CD4-positive, alpha-beta T cell treated with Interleukin-10 for 1 hour (primary cell): Measurements from ENCODE around the gene SLC37A3.

Experiments
- DNase-seq: peaks from one replicate; pipeline ENCODE4 v3.0.0-alpha.2; 2020

The SLC37A3 gene

DNA sequence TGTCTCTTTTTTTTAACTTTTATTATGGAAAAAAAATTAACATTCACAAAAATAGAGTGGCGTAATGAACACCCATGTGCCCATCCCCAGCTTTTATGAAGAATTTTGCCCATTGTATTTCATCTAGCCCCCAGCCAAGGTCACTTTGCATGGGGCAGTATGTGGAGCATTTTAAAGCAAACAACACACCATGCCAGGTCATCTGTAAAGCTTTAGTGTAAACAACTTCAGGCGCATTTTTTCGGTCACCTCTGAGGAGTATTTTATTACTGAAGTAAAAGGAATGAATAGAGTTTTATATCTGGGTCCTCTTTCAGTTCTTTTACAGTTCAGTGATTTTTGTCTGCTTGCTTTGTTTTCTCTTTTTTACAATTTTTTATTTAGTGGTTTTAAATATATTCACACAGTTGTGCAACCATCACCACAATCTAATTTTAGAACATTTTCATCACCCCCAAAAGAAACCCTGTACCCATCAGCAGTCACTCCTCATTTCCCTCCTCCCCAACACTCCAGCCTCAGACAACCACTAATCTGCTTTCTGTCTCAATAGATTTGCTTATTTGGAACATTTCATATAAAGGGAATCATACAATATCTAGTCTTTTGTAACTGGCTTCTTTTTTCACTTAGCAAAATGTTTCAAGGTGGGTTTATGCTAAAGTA, 87.9 kb downstream of the SLC37A3 start:
- DNase-seq: no peak

DNA sequence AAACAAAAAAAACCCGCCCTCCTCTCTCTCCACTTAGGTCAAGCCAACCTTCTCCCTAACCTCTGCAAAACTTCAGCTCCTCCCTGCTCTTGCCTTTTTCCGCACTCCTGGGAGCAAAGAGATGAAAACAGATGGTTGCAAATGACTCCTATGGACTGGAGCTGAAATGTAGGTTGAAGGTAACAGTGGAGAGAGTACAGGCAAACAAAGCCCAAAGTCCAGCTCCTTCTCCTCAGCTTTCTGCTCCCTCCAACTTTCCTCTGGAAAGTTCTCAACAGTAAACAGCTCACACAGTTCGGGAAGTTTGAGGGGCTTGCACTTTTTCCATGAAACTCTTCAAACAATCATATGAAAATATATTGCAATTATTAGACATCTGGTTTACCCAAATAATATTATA, 90.3 kb downstream of the SLC37A3 start:
- DNase-seq: no peak

DNA sequence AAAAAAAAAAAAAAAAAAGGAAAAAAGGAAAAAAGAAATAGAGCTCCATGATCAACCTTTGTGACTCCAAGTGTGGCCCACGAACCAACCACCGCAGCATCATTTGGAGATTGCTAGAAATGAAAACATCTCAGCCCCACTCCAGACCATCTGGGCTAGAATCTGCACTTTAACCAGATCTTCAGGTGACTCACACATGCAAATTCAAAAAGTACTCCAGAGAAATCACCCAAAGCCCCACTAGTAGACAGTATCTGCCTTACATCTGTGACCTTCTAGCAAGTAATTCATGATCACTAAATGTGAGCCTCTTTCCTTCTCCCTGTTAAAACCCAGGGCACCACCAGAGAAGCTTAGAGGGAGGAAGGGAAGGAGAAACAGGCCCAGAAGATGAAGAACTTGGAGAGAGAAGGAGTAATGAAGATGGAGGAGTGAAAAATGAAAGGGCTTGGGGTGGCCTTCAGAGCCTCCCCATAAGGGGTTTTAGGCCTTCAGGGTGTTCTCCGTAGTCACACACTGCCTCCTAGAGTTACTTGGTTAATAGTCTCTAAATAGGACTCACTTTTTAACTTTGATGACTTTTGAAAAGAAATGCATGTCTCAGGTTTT, 94.0 kb downstream of the SLC37A3 start:
- DNase-seq: peak; percentile 70

DNA sequence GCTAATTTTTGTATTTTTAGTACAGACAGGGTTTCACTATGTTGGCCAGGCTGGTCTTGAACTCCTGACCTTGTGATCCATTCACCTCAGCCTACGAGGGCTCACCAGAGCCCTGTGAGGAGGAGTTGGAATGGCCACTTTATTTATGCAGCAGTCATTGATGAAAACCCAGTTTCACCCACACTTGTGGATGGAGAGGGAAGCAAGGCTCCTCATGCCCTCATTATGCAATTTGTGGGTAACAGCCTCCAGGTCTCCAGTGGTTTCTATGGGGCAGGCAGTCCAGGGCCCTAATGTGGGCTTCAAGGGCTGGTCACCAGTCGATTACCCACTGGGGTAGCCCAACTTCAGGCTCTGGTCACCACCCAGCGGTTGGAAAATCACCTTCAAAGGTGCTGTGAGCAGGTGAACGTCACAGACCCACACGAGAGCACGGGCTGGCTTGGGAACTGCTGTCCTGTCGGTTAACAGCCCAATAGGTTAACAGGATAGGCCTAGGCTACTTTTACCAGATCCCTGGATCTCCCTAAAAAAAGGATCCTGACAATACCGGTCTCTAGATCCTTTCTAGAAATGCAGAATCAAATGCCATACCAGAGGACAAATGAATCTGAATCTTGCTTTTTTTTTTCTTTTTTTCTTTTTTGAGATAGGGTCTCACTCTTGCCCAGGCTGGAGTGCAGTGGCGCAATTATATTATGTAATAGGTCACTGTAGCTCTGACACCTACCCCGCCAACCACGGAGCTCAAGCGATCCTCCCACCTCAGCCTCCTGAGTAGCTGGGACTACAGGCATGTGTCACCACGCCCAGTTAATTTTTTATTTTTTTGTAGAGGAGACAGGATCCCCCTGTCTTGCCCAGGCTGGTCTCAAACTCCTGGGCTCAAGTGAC, 97.8 kb downstream of the SLC37A3 start:
- no peak for DNase-seq

DNA sequence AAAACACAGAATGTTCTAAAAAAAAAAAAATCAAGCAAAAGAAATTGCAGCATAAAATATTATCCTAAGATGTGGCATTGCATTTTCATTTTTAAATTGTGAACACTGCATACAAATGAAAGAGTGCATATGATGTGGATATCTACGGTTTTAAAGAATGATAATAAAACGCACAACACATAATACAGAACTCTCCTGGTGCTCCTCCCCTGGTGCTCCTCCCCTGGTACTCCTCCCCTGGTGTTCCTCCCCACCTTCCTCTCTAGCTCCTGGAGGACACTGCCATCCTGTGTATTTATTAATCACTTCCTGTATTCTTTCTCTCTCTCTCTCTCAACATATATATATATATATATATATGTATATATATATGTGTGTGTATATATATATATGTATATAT, 100.1 kb downstream of the SLC37A3 start:
- no peak for DNase-seq

DNA sequence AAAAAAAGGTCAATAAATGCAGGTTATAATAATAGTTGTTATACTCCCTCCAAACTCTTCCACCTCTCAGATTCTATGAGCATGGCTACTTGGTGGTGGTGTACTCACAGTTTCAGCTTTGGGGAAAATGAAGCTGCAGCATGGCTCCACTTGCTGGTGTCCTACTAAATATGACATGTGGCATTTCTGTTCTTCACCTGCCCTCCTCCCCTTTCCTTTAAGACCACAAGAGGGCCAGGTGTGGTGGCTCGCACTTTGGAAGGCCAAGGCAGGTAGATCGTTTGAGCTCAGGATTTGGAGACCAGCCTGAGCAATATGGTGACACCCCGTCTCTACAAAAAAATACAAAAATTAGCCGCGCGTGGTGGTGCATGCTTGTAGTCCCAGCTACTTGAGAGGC, 101.1 kb downstream of the SLC37A3 start:
- peak; percentile 9 for DNase-seq

DNA sequence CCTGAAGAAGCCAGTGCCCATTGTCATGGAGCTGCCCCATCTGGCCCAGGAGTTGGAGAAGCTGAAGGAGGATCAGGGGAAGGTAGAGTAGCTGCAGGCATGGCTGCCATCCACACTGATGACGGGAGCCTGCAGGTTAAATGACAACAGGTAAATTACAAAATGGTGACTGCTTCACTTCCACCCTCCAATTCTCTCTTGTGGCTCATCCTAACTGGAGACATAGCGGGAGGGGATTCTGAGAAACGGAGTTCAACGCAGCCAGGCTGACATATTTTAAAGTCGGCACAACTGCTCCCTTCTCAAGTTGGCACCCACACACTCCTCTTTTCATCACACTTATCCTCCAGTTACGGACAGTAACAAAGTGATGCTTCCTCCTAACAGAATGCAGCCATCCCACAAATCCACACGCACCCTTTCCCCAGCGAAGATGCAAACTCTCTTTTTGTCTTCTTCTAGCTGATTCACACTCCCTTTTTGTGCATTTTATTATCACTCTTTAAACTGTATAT, 103.0 kb downstream of the SLC37A3 start:
- no peak for DNase-seq

DNA sequence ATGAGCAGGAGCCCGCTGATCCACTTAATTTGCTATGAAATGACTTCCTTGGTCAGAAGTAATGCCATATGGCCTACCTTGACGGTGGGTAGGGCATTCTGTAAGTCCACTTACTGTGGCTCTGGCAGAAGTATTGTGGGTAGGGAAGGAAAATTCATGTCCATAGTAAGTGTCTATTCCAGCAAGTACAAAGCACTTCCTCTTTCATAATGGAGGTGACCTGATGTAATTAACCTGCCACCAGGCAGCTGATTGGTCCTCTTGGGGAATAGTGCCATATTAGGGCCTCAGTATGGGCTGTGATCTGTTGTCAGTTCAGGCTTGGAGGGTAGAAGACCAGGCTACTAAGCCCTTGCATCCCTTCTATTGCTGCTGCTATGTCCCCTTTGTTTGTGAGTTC, 103.9 kb downstream of the SLC37A3 start:
- DNase-seq: no peak

DNA sequence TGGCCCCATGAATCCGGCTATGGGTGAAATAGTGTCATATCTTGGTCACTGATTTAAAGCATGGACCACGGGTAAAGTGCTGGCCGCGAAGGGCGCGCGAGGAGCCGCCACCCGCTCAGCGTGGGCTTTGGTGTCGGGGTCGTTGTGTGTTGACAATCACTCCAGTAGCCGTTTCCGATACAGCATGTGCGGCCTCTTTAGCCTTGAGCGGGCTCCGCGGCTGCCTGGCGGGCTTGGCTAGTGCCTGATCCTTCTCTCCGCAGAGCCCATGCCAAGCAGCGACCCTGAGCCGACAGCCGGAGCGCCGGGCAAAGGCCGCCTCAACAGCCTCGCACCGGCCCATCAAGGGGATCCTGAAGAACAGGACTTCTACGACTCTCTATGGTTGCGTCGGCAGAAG, 105.9 kb downstream of the SLC37A3 start:
- no peak for DNase-seq

DNA sequence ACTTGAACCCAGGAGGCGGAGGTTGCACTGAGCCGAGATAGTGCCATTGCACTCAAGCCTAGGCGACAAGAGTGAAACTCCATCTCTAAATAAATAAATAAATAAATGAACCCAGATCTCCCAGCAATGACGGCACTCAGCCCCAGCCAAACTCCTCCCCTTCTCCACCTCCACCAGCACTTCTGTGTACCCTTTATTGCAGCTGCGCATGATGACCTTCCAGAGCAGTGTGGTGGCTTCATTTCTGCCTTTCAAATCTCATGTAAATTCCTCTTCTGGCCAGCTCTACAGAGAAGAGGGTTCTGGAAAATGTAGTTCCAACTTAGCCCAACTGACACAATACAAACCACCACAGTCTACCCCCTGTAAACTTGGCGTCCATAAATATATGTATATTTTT, 108.5 kb downstream of the SLC37A3 start:
- DNase-seq: no peak

DNA sequence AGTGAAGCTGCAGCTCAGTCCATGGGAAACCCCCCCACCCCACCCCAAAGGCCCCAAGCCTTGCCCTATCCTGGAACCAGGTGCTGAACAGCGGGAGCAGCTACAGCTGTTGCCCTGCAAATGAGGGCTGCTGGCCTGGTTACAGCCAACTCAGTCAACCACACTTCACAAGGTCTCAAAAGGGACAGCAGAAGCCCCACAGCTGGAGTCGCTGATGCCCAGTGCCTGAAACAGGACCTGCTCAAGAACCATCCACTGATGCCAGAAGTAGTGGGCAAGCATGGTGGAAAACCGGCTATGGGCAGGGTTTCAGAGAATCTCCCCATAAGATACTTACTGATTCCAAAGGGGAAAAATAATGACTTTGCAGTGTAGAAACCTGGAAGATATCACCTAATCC, 110.3 kb downstream of the SLC37A3 start:
- DNase-seq: no peak

DNA sequence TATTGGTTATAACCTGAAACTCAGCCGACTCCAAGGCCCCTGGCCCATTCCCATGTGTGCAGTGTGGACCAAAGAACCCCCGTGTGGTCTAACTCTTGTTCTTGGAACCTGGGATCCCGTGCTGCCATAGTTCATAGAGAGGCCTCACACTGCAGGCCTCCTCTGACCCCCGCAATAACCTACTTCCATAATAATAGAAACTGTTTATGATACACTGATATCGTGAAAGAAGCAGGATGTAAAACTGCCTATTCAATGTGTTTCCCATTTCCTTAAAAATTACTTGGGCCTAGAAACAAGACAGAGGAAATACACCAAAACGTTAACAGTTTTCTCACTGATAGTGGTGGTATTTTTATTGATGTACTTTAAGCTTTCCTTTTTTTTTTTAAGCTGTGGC, 112.4 kb downstream of the SLC37A3 start:
- no peak for DNase-seq

DNA sequence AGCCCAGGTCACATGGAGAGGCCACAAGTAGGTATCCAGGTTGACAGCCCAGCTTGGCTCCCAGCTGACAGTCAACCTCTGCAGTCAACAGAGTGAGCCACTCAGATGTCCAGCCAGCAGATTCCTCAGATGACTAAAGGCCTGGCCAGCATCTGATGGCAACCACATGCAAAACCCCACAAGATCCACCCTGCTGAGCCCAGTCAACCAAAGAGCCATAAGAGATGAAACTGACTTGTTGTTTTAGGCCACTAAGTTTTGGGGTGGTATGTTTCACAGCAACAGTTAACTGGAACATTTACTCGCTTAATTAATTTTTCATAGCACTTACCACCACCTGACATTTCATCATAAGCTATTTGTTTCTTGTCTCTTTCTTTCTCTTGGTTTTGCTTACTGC, 114.3 kb downstream of the SLC37A3 start:
- no peak for DNase-seq
